Measurements from ENCODE around the gene LTB4R.

LTB4R gene

GRCh38 chr14:24325041-24325530 is 13.8 kb downstream of the LTB4R start:
- DNase-seq, result no peak

GRCh38 chr14:24325963-24326362 is 14.7 kb downstream of the LTB4R start:
- DNase-seq, result no peak

GRCh38 chr14:24327303-24327702 is 16.0 kb downstream of the LTB4R start:
- no peak for DNase-seq

DNA sequence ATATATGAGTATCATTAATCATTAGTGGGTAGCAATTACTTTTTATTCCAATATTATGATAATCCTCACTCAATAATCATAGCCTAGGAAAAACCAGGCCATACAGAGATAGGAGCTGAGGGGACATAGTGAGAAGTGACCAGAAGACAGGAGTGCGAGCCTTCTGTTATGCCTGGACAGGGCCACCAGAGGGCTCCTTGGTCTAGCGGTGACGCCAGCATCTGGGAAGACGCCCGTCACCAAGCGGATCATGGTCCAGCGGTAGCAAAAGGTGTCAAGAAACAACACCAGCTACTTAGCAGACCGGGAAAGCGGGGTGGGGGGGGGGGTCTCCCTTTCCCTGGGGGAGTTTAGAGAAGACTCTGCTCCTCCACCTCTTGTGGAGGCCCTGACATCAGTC is 16.6 kb downstream of the LTB4R start:
- DNase-seq, result peak; percentile 51

GRCh38 chr14:24329073-24329663 is 17.9 kb downstream of the LTB4R start:
- no peak for DNase-seq

DNA sequence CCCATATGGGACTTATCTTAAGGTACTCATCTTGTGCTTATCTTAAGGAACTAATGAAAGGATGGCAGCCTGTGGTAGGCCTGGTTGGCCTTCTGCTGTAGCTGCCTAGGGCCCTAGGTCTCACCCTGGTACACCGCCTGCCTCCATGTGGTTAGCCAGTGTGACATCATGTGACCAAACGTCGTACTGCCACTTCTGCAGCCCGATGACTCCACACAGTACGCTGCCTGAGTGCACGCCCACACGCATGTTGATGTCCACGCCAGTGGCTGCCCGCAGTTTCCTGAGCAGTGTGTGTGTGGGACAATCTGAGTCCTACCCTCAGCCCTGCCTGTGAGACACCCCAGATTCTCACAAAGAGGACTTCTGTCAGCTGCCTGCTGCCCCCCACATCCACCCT is 18.4 kb downstream of the LTB4R start:
- no peak for DNase-seq

DNA sequence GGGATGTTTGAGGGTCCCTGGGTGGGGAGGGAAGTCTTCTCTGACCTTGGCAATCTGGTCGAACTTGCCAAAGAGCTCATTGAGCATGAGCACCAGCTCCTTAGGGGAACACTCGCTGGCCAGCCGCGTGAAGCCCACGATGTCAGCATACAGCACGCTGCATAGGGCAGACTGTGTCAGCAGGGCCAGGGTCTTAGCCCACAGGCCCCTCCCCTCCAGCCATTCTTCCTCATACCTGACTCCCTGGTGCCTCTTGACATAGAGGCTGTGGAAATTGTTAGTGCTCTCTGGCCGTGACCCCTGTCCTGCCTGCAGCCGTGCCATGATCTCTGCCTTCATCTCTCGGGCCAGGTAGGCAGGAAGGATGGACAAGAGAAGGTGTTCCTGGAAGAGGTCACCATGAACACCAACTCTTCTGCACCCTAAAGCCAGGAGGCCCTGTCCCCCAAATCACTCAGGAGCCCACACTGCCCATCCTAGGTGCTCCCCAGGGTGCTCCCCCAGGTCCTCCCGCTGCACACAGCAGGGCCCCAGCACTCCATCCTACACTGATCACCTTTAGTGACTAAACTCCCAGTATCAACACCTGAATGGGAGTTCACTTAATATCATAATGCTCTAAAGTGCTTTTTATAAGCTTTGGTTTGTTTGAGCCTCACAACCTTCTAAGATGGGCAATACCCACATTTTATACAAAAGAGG is 19.8 kb downstream of the LTB4R start:
- no peak for DNase-seq

DNA sequence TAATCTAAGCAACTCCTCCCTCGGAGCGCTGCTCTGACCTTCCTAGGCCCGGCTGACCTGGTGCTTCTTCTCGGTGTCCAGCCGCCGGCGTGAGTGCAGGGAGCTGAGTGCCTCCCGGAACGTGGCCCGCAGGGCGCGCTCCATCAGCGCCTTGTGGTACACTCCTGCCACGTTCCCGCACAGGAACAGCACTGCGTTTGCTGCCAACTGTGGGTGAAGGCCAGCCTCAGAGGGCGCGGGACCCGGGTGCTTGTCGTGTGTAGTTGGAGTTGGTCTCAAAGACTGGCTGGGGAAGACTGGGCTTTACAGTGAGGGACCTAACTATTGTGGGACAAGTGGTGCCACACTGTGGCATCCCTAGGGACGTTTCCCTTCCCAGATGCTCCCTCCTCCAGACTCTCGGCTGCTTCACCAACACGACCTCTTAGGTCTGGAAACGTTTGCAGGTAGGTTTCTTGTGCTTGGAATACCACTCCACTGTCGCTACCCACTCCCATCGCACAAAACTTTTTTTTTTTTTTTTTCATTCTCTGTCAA is 20.5 kb downstream of the LTB4R start:
- DNase-seq, result no peak

- peak; percentile 69 for DNase-seq
Measured at GRCh38 chr14:24332268-24332993, 21.1 kb downstream of the LTB4R start.

- peak; percentile 52 for DNase-seq
Measured at GRCh38 chr14:24334431-24335291, 23.4 kb downstream of the LTB4R start, which contains the start of gene ADCY4. TSS of gene ADCY4 (minus strand) at chr14:24335071. CDS start at chr14:24334652, 419 bp downstream.

DNA sequence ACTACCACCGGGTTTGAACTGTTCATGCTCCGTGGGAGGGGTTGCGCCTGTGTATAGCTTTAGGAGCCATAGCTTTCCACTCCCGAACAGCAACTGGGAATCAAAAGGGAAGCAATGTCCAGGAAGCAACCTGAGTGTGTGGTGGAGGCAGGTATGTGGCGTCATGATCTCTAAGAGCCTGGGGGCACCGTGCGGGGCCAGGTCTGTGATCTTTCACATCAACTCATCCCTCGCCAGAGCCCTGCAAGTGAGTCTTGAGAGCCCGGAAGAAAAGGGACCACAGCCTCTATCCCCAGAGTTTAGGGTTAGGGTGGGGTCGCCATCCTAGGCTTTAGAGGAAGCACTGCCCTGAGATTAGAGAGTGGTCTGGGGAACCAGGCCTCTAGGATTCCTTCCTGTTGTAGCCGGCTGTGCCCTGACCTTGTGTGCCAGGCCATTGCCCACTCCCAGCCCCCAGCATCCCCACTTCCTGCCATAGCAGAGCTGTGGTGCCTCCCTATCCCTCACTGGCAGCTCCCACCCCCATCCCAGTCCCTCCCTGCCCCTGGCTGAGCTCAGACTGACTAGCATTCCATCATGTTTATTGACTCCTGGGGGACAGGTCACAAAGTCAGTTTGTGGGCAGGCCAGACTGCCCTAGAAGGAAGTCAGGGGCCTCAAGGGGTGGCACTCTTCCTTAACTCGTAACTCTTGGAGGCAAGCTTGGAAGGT is 24.3 kb downstream of the LTB4R start:
- DNase-seq, result peak; percentile 44

DNA sequence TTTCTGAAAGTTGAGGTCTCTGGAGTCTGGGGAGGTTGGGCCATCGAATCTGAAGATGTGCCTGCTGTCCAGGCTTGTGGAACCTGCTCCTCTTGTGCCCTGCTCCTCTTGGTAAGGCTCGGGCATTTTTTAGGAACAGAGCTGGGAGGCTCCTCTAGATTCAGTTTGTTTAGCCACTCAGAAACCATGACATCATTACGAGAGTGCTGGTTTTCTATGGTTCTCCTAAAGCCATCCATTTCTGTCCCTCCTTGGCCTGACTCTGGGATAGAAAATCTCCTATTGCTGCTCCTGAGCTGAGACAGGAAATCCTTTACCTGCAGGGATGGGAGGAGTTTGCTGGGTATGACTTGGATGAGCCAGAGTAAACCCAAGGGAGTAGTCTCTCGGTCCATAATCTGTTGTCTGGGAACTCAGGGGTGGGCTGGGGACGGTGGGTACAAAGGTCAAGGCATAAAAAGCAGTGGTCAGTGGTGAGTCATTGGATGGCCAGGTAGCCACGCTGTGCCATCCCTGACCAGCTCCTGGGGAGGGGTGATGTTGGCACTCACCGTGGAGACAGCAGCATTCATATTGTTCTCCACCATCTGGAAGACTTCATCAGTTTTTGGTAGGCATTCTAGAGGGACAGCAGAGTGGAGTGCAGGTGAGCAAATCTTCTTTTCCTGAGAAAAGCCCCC is 26.0 kb downstream of the LTB4R start:
- DNase-seq, result no peak

GRCh38 chr14:24337824-24338175 is 26.5 kb downstream of the LTB4R start:
- DNase-seq, result no peak

DNA sequence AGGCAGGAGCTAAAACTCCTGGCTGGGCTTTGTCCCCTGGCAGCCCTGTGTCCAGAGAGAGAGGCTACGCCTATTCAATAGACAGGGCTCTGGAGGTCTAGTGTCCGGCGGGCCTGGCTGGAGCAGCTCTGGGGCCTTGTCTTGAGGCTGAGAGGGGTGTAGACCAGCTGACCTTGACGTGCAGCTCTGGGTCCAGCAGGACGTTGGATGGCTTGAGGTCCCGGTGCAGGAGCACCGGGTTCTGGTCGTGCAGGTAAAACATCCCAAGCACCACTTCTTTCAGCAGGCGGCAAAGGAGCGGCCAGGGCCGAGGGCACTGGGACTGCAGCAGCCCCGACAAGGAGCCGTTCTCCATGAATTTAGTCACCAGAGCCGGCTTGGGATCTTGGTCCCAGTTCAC is 27.5 kb downstream of the LTB4R start:
- no peak for DNase-seq

- DNase-seq, result peak; percentile 51
Measured at GRCh38 chr14:24339284-24340151, 28.2 kb downstream of the LTB4R start, which contains the start of gene RIPK3. TSS of gene RIPK3 (minus strand) at chr14:24339991. CDS start at chr14:24339826, 165 bp downstream.

- no peak for DNase-seq
Measured at GRCh38 chr14:24340606-24341005, 29.3 kb downstream of the LTB4R start.

GRCh38 chr14:24342889-24343288 is 31.6 kb downstream of the LTB4R start:
- DNase-seq, result no peak

DNA sequence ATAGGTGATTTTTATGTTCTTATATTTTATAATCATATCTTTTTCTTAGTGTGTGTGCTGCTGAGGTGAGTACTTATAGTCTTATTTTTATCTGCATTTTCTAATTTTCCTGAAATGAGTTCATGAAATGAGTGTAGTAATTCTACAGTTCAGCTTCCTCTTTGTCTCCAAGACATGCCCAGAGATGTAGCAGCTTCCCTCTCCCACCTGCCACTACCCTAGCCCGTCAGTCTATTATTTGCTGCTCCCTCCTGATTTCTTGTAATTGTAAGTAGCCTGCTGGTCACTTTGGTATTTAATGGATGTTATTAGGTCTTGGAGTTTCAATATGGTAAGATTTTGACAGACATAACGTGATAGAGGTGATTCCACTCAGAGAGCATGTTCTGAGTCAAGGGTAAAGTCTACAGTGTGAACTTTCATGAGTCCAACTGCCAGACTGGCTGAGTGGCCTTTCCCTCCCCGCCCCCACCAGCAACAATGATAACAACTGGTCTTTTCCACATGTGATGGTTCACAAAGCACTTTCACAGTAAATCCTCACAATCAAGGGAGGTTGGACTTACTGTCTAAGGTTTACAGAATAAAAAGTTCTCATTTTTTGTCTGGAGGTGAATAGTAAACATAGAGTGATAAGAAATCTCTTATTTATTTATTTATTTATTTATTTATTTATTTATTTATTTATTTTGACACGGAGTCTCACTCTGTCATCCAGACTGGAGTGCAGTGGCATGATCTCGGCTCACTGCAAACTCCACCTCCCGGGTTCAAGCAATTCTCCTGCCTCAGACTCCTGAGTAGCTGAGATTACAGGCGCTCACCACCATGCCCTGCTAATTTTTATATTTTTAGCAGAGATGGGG is 32.7 kb downstream of the LTB4R start:
- no peak for DNase-seq

DNA sequence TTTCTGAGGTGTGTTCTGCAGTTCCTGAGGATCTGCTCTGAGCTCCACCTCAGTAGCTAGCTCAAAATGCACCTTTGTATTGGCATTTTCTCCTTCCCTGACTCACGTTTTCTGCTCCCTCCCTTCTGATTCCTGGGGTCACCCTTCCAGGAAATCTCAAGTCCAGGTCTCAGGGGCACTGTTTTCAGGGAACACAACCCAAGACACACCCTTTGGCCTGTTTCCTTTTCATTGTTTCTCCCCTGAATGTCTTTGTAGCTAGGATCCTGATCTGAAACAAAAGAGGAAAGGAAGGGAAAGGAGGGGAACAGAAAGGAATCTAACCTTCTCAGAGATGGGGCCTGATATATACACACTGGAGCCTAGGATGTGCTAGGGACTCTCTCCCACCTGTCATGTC is 35.8 kb downstream of the LTB4R start:
- no peak for DNase-seq
